ENCODE results near the gene UNK.
A peak's percentile ranks its signal among the peaks of the same experiment; 100 is the strongest.

DNA sequence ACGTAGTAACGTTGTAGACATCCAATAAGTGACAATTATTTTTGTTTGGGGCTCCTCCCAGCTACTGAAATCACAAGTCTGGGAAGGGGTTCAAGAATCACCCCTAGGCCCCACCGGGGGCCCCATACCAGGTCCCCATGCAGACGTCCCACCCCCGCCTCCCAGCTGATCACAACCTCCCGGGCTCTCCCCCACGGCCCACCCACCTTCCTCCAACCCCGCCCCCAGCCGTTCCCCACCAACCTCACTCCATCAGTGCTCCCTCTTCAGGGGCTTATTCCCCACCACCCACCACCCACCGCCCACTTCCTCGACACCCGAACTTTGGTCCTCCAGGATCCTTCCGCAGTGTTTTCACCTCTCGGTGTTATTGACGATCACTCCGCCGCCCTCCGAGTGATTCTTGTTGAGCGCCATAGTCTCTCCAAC, 70.3 kb downstream of the UNK start:
- TF ChIP-seq CTCF (IDR thresholded peaks at IDR 0.05 in 8 of 11, conservative IDR thresholded peaks at IDR 0.05 in 3 of 11) (no peak), POLR2A (IDR thresholded peaks at IDR 0.05) (peak in 1 of 3 donors; percentile 79), POLR2AphosphoS5 (IDR thresholded peaks at IDR 0.05) (no peak)

All from spleen (tissue), 7 donors.